NCI-H2196 (cell line): ENCODE data around the gene BRIP1.

Source experiments
- DNase-seq: peaks from one replicate; lab custom pipeline; 2025; ENCODE audit not compliant: unreplicated experiment; lab: John Stamatoyannopoulos, UW

BRIP1 gene

DNA sequence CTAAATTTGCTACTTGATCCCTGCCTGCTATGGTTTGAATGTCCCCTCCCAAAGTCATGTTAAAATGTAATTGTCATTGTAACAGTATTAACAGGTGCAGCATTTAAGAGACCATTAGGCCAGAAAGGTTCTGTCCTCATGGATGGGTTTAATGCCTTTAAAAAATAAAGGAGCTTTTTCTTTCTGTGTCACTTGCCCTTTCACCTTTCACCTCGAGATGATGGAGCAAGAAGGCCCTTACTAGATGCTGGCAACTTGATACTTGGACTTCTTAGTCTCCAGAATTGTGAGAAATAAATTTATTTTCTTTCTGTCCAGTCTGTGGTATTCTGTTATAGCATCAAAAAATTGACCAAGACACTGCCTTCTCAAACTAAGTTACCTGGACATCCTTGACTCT lies 98.5 kb downstream of the BRIP1 start:
- no peak for DNase-seq

DNA sequence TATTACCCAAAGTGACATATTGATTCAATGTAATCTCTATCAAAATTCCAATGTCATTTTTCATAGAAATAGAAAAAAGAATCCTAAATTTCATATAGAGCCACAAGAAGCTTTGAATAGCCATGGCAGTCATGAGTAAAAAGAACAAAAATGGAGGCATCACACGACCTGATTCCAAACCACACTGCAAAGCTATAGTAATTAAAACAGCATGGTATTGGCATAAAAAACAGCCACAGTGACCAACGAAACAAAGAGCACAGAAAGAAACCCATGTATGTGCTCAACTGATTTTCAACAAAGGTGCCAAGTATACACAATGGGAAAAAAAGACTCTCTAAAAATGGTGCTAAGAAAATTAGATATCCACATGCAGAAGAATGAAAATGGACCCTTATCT lies 101.5 kb downstream of the BRIP1 start:
- DNase-seq = no peak

- no peak for DNase-seq
These were observed 104.0 kb downstream of the BRIP1 start for GRCh38 chr17:61759362-61759761.

GRCh38 chr17:61758430-61758829 lies 104.9 kb downstream of the BRIP1 start:
- DNase-seq = no peak

- DNase-seq = peak; percentile 7
These were observed 106.2 kb downstream of the BRIP1 start for GRCh38 chr17:61757168-61757567.

DNA sequence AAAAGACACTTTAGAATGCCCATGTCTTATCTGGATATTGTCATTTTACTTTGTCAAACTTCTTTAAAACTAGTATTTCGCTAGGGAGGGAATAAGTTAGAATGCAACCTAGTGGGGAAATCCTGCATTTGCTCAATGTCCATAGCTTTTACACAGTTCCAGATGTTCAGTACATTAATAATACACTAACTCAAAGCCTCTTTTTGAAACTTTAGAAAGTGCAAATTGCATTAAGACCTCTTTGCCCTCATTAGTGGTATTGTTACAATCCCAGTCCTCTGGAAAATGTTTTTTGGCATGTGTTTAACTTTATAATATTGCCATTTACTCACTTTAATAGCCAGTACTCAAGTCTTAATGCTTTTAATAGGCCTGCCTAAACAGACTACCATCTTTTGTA lies 106.8 kb downstream of the BRIP1 start:
- DNase-seq = no peak

DNA sequence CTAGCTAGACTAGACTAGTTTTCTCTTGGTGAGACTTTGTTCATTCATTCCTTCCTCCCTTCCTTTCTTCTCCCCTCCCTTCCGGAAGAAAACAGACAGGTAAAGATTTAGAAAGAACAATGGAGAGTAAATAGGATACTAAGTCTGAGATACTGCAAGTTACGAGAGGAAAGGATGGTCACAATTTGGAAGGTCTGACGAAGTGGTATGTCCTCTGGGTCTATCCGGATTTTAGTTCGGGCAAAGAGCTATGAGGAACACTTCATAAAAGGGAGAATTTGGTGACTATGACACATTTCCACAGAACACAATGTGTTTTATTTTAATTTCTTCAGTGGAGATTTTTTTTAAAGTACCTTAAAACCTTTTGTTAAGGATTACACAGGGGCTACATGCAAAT lies 107.7 kb downstream of the BRIP1 start:
- DNase-seq = no peak

DNA sequence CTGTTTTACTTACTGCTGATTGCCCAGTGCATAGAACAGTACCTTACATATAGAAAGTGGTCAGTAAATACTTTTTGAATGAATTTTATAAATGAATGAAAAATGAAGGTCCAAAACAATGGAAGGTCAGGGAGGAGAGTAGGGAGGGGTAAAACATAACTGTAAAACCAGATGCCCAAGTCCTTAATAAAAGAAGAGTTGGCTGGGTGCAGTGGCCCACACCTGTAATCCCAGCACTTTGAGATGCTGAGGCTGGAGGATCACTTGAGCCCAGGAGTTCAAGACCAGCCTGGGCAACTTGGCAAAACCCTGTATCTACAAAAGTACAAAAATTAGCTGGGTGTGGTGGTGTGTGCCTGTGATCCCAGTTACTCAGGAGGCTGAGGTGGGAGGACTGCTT lies 108.2 kb downstream of the BRIP1 start:
- no peak for DNase-seq

- no peak for DNase-seq
These were observed 109.2 kb downstream of the BRIP1 start for GRCh38 chr17:61754124-61754523.

DNA sequence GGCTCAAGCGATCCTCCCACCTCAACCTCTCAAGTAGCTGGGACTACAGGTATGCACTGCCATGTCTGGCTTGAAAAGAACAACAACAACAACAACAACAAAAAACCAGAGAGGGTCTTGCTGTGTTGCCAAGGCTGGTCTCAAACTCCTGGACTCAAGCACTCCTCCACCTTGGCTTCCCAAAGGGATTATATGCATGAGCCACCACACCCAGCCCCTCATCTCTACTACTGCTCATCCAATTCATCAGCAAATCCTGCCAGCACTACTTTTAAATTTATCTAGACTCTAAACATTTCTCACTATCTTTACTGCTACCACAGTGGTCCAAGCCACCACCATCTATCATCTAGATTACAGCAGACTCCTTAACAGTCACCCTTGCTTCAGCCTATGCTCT lies 109.6 kb downstream of the BRIP1 start:
- no peak for DNase-seq

- DNase-seq = no peak
These were observed 112.7 kb downstream of the BRIP1 start for GRCh38 chr17:61750656-61751055.

GRCh38 chr17:61749823-61750404 lies 113.4 kb downstream of the BRIP1 start:
- no peak for DNase-seq

GRCh38 chr17:61746248-61746985 lies 116.9 kb downstream of the BRIP1 start:
- DNase-seq = no peak

- no peak for DNase-seq
These were observed 118.5 kb downstream of the BRIP1 start for GRCh38 chr17:61744804-61745203.

DNA sequence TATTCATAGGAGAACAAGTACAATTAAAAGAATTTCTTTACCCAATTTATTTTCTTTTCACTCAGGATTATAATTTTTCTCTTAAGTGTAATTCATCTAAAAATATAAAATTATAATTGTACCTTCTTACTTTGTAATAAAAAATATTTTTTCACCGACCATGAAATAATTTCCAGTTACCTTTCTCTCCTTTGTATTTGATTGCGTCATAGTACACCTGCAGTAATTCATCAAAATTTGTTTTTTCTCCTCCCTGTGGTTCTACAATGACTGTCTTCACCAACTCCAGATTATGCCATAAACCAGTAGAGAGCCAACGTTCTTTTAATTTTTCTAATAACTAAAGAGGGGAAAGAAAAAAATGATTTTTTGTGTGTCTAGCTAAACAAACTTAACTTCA lies 119.1 kb downstream of the BRIP1 start:
- no peak for DNase-seq

DNA sequence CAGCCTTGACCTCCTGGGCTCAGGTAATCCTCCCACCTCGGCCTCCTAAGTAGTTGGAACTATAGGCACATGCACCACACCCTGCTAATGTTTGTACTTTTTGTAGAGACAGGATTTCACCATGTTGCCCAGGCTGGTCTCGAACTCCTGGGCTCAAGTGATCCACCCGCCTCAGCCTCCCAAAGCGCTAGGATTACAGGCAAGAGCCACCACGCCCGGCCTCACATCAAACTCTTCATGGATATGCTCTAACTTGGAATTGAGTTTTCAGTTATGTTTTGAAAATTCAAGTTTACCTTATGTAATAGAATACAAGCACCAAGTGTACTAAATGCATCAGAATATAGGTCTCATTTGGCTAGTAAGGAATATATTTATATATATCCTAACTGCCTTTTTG lies 119.6 kb downstream of the BRIP1 start:
- no peak for DNase-seq

GRCh38 chr17:61739002-61739401 lies 124.3 kb downstream of the BRIP1 start:
- no peak for DNase-seq

GRCh38 chr17:61738249-61738648 lies 125.1 kb downstream of the BRIP1 start:
- DNase-seq = no peak

DNA sequence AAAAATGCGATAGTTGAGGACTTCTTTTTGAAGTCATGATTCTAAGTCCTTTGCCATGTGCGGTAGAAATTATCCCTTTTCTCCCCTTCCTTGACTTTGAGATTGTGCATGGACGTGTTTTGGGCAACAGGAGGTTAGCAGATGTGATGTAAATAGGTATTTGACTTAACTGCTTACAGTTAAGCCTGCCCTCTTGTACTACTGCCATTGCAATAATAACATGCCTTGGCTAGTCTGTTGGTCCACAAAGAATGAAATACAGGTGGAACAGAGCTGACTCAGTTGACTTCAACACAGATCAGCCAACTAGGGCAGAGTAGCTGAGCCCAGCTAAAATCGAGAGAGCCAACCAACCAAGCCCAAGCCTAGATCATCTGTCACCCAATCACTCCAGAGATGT lies 125.5 kb downstream of the BRIP1 start:
- DNase-seq = no peak

GRCh38 chr17:61736438-61736837 lies 126.9 kb downstream of the BRIP1 start:
- no peak for DNase-seq

DNA sequence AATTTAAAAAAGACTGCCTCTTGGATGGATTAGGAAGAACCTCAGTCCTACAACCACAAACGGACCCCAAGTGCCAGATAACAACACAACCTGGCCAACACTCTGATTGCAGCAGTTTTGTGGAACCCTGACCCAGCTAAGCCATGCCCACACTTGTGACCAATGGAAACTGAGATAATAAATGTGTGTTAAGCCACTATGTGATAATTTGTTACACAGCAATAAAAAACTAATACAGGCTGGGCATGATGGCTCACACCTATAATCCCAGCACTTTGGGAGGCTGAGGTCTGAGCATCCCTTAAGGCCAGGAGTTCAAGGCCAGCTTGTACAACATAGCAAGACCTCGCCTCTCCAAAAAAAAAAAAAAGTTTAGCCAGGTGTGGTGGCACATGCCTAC lies 127.5 kb downstream of the BRIP1 start:
- DNase-seq = no peak

DNA sequence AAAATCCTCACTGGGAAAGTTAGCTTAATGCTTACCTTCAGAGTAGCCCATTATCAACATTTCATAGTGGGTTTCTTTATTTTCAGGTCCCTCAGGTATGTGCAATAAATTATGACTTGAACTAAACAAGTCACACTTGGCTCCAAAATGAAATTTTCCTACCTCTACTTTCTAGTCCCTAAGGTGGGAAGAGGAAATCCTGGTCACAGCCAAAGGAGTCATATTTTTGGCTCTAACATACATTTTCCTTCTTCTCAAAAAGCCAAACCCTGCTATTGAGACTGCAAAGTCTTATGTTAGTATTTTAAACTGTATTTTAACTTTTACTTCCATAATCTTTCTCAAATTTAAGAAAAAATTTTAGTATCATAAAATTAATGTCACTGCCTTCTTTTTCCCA lies 128.9 kb downstream of the BRIP1 start:
- no peak for DNase-seq

DNA sequence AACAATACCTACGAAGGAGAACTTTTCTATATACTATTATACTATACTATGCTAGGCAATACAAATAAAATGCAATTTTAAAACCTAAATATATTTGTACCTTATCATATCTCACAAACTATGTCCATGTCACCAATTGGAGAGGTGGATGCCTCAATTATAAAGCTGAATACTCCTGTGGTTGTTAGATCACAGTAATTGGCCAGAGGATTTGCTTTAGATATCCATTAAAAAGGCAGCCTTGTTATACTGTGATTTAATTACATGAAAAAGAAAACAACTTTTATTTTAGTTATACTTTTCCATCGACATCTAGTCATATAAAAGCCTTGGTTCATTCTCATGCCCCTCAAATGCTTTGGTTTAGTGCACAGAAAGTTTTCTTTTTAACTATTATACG lies 129.3 kb downstream of the BRIP1 start:
- no peak for DNase-seq
